Femur (tissue), 1 donor: ENCODE measurements around the gene MOCOS.
A peak's percentile ranks its signal among the peaks of the same experiment; 100 is the strongest.
"Not testable (repeated sequence)": the region's sequence is repeated elsewhere in the genome, so short reads cannot be mapped to it uniquely, and the experiment has no call there.

Experiments
- DNase-seq: peaks from one replicate; pipeline ENCODE4 v3.0.0-alpha.2; 2017

MOCOS gene

DNA sequence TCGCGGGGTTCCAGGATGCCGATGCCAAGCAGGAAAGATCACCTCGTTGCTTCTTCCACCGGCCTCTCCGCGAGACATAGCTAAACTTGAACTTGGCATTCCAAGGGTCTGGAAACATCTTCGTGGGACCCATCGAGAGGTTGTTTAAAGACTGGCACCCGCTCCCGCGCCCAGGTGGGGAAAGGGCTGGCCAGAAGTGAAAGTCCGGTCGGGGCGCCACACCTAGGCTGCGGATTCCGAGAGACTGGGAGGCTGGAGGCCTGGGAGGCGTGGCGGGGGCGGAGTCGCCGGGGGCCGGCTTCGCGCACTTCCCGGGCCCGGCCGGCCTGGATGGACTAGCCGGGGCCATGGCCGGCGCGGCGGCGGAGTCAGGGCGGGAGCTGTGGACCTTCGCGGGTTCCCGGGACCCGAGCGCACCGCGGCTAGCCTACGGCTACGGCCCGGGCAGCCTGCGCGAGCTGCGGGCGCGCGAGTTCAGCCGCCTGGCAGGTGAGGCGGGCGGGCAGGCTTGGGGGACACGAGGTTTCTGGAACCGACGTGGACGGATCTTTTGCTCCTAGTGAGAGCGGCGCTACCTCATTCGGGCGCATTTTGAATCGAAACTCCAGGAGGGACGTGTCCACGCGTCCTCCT lies at the start of gene MOCOS:
Gene MOCOS, plus strand, starts transcription at position 305 of the 633 bp plus-strand sequence. Its CDS starts 43 bp downstream, at position 348.
- DNase-seq, result peak; percentile 81

DNA sequence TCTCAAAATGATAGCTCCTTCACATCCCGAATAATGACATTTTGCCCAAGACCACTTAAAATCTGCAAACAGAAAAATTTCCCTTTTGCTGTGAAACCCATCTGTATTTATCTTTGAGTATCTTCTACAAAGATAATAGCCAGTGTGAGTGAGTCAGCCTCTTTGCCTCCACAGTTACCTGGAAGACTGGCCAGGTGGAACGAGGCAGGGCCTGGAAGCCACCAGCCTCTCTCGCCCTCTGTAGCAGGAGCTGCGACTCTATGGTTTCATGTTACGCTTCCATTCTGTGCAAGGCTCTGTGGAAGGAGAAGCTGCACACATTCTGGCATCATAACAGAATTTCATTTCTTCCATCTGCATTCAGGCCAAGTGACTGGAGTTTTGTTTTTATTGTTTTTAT lies 48.1 kb upstream of the MOCOS start:
- no peak for DNase-seq

- no peak for DNase-seq
These were observed 45.7 kb upstream of the MOCOS start for GRCh38 chr18:36141576-36141975.

GRCh38 chr18:36142751-36143150 lies 44.5 kb upstream of the MOCOS start:
- DNase-seq, result no peak

GRCh38 chr18:36143391-36143790 lies 43.9 kb upstream of the MOCOS start:
- DNase-seq, result no peak

DNA sequence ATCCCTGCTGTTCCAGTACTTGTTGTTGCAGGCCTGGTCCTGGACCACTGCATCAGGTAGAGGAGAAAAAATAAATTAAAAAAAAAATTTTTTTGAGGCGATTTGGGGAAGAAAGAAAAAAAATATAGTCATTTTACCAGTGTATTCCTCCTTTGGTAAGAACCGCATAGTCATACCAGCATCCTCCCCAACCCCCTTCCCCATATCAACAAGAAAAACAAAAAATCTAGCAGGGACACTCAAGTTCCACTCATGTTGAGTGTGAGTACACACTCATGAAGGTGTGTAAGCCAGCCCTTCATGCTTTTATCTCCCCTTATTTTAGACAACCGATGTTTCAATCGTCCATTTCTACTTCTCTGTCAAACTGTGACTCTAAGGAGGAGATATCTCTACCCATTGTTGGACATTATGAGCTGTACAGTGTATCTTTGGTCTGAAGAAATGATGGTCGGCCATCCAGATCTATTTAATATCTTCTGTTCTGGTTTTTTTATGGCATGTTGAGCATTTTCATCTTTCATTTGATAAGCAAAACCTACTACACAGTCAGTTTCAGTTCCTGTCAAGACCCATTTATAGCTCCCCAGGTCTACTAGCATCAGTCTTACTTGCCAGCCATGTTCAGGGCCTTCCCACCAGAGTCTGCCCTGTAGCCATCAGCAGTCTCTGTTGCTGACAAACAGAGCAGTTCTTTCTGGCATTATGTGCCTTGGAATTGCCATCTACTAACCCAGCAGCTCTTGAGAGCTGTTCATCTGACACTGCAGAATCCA lies 37.6 kb upstream of the MOCOS start:
- DNase-seq, result no peak

- no peak for DNase-seq
These were observed 34.5 kb upstream of the MOCOS start for GRCh38 chr18:36152781-36153180.

GRCh38 chr18:36153203-36153602 lies 34.1 kb upstream of the MOCOS start:
- no peak for DNase-seq

DNA sequence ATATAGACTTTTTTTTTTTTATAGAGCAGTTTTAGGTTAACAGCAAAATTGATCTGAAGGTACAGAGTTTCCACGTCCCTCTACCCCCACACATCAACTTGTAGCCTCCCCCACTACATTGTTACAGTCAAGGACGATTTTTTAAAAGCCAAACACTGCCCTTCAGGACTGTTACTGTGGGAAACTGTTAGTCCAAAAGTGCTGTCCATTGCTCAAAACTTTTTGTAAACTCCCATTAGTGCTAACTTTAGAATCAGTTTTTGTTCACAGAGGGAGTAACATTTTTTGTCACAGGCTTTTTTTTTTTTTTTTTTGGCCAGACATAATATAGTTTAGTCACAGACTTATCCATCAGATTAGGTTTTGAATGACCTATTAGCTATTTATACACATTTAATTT lies 33.5 kb upstream of the MOCOS start:
- no peak for DNase-seq

GRCh38 chr18:36155851-36156757 lies 31.2 kb upstream of the MOCOS start:
- no peak for DNase-seq

- DNase-seq, result no peak
These were observed 29.9 kb upstream of the MOCOS start for GRCh38 chr18:36157441-36157840.

- no peak for DNase-seq
These were observed 28.9 kb upstream of the MOCOS start for GRCh38 chr18:36158266-36158867.

DNA sequence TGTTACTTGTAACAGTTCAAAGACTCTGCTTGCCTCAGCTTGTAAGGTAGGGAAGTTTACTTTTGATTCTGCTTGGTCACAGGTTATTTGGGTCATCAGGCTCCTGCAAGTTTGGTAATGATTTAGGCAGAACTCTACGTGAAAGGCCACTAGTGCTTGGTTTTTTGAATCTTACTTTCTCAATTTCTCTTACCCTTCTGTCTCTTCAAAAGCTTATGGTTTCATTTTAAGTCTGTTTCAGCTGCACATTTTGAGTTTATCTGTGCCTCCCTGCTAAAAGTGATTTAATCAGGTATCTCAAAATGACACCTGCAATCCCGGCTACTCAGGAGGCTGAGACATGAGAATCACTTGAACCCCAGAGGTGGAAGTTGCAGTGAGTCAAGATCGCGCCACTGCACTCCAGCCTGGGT lies 26.3 kb upstream of the MOCOS start:
- no peak for DNase-seq

- DNase-seq, result no peak
These were observed 24.3 kb upstream of the MOCOS start for GRCh38 chr18:36162981-36163380.

GRCh38 chr18:36167692-36168218 lies 19.5 kb upstream of the MOCOS start:
- DNase-seq, result no peak

GRCh38 chr18:36168296-36168695 lies 19.0 kb upstream of the MOCOS start:
- not testable (repeated sequence) for DNase-seq

DNA sequence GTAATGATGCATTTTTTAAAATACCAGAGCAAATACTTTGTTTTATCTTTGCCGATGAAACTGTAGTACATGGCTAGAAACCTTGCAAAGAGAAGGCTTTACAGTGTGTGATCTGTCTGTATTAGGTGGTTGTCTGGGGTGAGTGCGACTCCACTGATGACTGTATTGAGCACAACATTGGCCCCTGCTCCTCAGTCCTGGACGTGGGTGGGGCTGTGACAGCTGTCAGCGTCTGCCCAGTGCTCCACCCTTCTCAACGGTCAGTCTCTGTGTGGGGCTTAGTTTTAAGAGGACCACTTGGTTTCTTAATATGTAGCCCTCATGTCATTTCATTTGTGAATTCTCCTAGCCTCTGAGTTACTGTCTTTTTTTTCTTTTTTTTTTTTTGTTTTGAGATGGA lies 17.4 kb upstream of the MOCOS start:
- no peak for DNase-seq

- DNase-seq, result no peak
These were observed 11.8 kb upstream of the MOCOS start for GRCh38 chr18:36175481-36175880.

DNA sequence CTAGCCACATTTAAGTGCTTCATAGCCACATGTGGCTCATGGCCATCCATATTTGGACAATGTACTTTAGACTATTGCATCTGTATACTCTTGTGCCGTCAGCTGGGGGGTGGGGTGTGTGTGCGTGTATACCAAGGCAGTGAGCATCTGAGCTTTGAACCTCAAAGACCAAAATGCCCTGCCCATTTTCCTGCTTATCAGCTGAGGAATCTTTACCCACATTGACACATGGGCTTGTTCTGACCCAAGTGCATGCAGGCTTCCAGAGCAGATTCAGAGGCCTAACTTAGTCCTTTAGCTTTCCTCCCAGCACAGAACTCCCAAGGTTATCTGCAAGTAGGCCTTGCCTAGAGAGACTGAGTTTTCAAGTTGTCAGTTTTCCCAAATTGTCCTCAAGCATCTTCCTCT lies 11.1 kb upstream of the MOCOS start:
- DNase-seq, result no peak

DNA sequence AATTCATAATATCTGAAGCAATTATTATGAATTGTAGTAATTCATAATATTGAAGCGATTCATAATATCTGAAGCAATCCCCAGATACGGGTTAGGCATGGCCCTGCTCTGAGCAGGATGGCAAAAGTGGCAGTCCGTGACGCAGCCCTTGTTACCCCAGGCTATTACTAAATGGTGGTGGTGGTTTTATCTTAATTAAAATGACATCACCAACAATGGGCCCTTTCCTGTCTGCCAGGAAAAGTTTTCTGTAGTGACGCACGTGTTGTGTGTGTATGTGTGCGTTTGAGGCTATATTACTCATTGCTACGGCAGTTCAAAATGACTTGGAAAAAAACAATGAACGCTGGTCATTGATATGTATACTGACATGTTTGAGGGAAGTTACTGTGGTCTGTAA lies 10.6 kb upstream of the MOCOS start:
- DNase-seq, result no peak

- DNase-seq, result no peak
These were observed 9.4 kb upstream of the MOCOS start for GRCh38 chr18:36177913-36178312.

DNA sequence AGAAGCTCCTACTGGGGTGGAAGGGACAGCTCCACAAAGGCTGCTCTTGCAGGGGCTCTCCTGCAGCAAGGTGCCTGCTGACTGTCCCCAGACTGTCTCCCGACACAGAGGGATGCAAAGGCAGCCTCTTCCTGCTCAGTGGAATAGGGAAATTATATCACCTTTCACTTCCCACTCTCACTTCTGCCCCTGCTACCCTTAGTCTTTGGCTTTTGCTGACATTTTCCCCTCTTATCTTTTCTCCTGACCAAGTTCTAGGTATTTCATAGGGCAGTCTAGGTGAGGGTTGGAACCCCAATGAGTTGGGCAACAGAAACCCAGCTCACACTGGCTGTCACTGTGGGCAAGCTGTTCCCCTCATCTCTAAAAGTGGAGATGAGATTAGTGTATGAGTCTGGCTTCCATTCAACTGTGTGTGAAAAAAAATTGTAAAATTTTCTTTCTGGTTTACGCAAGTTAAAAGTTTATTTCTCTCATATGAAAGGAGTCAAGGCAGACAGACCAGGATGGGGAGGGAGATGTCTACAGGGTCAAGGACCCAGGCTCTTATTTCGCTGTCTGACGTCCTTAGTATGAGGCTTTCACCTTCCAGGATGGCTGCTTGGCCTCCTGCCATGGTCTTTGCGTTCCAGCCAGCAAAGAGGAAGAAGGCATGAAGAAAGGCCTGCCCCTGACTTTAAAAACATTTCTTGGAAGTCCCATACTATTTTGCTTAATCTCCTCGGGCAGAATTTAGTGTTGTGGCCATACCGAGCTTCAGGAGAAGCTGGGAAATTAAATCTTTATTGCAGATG lies 7.5 kb upstream of the MOCOS start:
- DNase-seq, result peak; percentile 71
